ENCODE measurements around the gene SCLY.

DNA sequence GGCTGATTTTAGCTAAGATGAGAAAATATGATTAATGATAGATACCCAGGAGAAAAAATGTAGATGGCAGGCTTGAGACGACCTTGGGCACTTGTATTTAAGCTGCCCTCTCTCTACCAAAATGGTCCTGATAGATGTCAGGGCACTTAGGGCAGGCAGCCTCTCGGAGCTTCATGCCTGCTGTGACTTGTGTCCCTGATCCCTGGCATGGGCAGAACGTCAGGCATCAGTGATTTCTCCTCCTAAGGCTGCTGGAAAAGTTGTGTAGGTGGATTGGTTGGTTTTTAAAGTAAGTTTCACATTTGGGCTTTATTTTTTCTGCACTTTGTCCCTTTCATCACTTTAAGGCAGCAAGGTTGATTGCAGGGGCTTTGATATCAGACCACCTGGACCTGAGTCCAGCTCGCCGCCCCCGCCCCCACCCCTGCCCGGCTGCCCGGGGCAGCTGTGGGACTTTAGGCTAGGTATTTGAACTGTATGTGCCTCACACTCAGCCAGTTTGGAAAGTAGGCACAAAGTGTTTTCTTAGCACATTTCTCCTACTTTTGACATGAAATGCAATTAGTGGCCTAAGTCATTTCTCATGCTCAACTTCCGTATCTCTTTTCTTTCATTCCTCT is 35.0 kb upstream of the SCLY start:
- TF ChIP-seq, protein P1, sequence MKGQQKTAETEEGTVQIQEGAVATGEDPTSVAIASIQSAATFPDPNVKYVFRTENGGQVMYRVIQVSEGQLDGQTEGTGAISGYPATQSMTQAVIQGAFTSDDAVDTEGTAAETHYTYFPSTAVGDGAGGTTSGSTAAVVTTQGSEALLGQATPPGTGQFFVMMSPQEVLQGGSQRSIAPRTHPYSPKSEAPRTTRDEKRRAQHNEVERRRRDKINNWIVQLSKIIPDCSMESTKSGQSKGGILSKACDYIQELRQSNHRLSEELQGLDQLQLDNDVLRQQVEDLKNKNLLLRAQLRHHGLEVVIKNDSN (IDR thresholded peaks at IDR 0.05) = no peak
- TF ChIP-seq, protein P2, sequence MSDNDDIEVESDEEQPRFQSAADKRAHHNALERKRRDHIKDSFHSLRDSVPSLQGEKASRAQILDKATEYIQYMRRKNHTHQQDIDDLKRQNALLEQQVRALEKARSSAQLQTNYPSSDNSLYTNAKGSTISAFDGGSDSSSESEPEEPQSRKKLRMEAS (IDR thresholded peaks at IDR 0.05) = no peak
- no peak for TF ChIP-seq EGR1 (IDR thresholded peaks at IDR 0.05)
- TF ChIP-seq NFIC (IDR thresholded peaks at IDR 0.05) = no peak
- TF ChIP-seq, protein P3, sequence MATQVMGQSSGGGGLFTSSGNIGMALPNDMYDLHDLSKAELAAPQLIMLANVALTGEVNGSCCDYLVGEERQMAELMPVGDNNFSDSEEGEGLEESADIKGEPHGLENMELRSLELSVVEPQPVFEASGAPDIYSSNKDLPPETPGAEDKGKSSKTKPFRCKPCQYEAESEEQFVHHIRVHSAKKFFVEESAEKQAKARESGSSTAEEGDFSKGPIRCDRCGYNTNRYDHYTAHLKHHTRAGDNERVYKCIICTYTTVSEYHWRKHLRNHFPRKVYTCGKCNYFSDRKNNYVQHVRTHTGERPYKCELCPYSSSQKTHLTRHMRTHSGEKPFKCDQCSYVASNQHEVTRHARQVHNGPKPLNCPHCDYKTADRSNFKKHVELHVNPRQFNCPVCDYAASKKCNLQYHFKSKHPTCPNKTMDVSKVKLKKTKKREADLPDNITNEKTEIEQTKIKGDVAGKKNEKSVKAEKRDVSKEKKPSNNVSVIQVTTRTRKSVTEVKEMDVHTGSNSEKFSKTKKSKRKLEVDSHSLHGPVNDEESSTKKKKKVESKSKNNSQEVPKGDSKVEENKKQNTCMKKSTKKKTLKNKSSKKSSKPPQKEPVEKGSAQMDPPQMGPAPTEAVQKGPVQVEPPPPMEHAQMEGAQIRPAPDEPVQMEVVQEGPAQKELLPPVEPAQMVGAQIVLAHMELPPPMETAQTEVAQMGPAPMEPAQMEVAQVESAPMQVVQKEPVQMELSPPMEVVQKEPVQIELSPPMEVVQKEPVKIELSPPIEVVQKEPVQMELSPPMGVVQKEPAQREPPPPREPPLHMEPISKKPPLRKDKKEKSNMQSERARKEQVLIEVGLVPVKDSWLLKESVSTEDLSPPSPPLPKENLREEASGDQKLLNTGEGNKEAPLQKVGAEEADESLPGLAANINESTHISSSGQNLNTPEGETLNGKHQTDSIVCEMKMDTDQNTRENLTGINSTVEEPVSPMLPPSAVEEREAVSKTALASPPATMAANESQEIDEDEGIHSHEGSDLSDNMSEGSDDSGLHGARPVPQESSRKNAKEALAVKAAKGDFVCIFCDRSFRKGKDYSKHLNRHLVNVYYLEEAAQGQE (IDR thresholded peaks at IDR 0.05; ENCODE audit: low read depth) = no peak
- TF ChIP-seq CREB1 (IDR thresholded peaks at IDR 0.05; ENCODE audit: low read depth) = no peak
- TF ChIP-seq CEBPB (IDR thresholded peaks at IDR 0.05) = no peak
- no peak for TF ChIP-seq ZBTB7A (IDR thresholded peaks at IDR 0.05; ENCODE audit: low read depth)
- TF ChIP-seq RAD21 (IDR thresholded peaks at IDR 0.05; ENCODE audit: low read depth) = no peak
- no peak for TF ChIP-seq YY1 (IDR thresholded peaks at IDR 0.05; ENCODE audit: low read depth)
- no peak for TF ChIP-seq TAF1 (IDR thresholded peaks at IDR 0.05; ENCODE audit: low read depth)
- TF ChIP-seq TCF12 (IDR thresholded peaks at IDR 0.05; ENCODE audit: low read depth) = no peak
- no peak for TF ChIP-seq TEAD4 (IDR thresholded peaks at IDR 0.05)
- TF ChIP-seq EP300 (IDR thresholded peaks at IDR 0.05; ENCODE audit: borderline replicate concordance) = no peak
